ENCODE results near the gene MVB12B.

DNA sequence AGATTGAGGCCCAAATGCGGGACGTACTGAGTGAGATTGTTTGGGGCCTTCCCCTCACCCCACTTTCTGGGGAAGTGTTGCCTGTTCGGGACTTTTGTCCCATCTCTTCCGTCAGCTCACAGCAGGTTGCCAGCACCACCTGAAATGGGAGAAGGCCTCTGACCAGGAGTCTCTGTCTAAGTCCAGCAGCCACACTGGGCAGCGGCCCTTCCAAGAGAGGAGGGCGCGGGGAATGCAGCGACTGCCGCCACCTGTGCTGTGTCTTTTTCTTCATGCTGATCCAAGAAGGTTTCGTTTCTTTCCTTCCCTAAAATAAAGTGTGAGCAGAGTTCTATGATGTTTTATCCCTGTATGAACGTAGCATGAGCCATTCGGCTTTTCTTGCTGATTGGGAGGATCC lies 152.9 kb downstream of the MVB12B start:
- TF ChIP-seq, protein P1, sequence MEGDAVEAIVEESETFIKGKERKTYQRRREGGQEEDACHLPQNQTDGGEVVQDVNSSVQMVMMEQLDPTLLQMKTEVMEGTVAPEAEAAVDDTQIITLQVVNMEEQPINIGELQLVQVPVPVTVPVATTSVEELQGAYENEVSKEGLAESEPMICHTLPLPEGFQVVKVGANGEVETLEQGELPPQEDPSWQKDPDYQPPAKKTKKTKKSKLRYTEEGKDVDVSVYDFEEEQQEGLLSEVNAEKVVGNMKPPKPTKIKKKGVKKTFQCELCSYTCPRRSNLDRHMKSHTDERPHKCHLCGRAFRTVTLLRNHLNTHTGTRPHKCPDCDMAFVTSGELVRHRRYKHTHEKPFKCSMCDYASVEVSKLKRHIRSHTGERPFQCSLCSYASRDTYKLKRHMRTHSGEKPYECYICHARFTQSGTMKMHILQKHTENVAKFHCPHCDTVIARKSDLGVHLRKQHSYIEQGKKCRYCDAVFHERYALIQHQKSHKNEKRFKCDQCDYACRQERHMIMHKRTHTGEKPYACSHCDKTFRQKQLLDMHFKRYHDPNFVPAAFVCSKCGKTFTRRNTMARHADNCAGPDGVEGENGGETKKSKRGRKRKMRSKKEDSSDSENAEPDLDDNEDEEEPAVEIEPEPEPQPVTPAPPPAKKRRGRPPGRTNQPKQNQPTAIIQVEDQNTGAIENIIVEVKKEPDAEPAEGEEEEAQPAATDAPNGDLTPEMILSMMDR (IDR thresholded peaks at IDR 0.05 in 4 of 5, conservative IDR thresholded peaks at IDR 0.05 in 1 of 5): no peak
- TF ChIP-seq POLR2A (IDR thresholded peaks at IDR 0.05): no peak
